T-helper 17 cell (primary cell): Measurements from ENCODE around the gene PRKG1. TPM values are rescaled to one million over a fixed set of nuclear protein-coding genes. Genes with fewer than 3 reads are reported as not detected.

Experiments used
- ATAC-seq: fragments of 150-1000 bp; cut with Tn5 transposase; 2 replicates; pipeline ENCODE4 v1.10.0; 2021; ENCODE audit warnings: mild to moderate bottlenecking, moderate library complexity
- DNase-seq, 3 donors: peaks; one replicate each; pipeline versions ENCODE4 v3.0.0 to v3.0.0-alpha.2; 2020 to 2021
- H3K9me3 ChIP-seq: one replicate; pipeline ENCODE4 v1.7.0; 2013; ENCODE audit warnings: low read length, mild to moderate bottlenecking; ENCODE audit not compliant: control insufficient read depth, poor library complexity, severe bottlenecking
- H3K27ac Mint-ChIP-seq: one replicate; pipeline ENCODE4 v1.8.0; 2022; ENCODE audit warnings: mild to moderate bottlenecking, moderate library complexity, mixed read lengths
- H3K27me3 Mint-ChIP-seq: one replicate; pipeline ENCODE4 v1.8.0; 2022; ENCODE audit warnings: mixed read lengths
- H3K36me3 Mint-ChIP-seq: one replicate; pipeline ENCODE4 v1.8.0; 2022; ENCODE audit warnings: low read depth, mixed read lengths
- H3K4me1 Mint-ChIP-seq: one replicate; pipeline ENCODE4 v1.8.0; 2022; ENCODE audit warnings: mild to moderate bottlenecking, mixed read lengths
- H3K4me3 Mint-ChIP-seq: one replicate; pipeline ENCODE4 v1.8.0; 2022; ENCODE audit warnings: mild to moderate bottlenecking, moderate library complexity, mixed read lengths
- total RNA-seq, 4 donors: library from RNA in 2 of 4; stranded (reverse) in 2 of 4; gene quantifications; one replicate each; pipeline ENCODE4 v1.2.3 and lab custom pipeline; 2022 to 2026

PRKG1 gene
- total RNA-seq, 2 donors from 2014 or later: 0.27 to 4.1 TPM

- Mint-ChIP-seq H3K4me1 (no peaks in the 10 kb centered on the region), H3K4me3 (no peak overlapping the region), H3K36me3 (no peaks in the 10 kb centered on the region), H3K27ac (no peak overlapping the region), H3K27me3 (peaks cover 4% of the 10 kb centered on the region)
- DNase-seq (no peak), ATAC-seq (no peak)
- no peaks in the 10 kb centered on the region for H3K9me3 ChIP-seq
These were observed 1175.6 kb downstream of the PRKG1 start for GRCh38 chr10:52249850-52250395.

- no peaks in the 10 kb centered on the region for H3K4me1 Mint-ChIP-seq
- ATAC-seq: no peak
- H3K27me3 Mint-ChIP-seq: peaks cover 4% of the 10 kb centered on the region
These were observed 1176.2 kb downstream of the PRKG1 start for GRCh38 chr10:52250510-52250909.

GRCh38 chr10:52252307-52252706, 1178.0 kb downstream of the PRKG1 start:
- H3K4me1 Mint-ChIP-seq: no peaks in the 10 kb centered on the region
- H3K27ac Mint-ChIP-seq: no peak overlapping the region
- ATAC-seq (no peak), DNase-seq (no peak)
- H3K36me3 Mint-ChIP-seq: no peaks in the 10 kb centered on the region
- H3K4me3 Mint-ChIP-seq: no peak overlapping the region
- peaks cover 4% of the 10 kb centered on the region for H3K27me3 Mint-ChIP-seq
- no peaks in the 10 kb centered on the region for H3K9me3 ChIP-seq

More at GRCh38 chr10:52250510-52250909, 1176.2 kb downstream of the PRKG1 start:
- Mint-ChIP-seq H3K36me3 (no peaks in the 10 kb centered on the region), H3K4me3 (no peak overlapping the region), H3K27ac (no peak overlapping the region)
- no peak for DNase-seq
- no peaks in the 10 kb centered on the region for H3K9me3 ChIP-seq

- Mint-ChIP-seq H3K36me3 (no peaks in the 10 kb centered on the region), H3K4me3 (no peak overlapping the region), H3K27me3 (no peaks in the 10 kb centered on the region), H3K4me1 (no peaks in the 10 kb centered on the region), H3K27ac (no peak overlapping the region)
- H3K9me3 ChIP-seq: no peaks in the 10 kb centered on the region
- no peak for DNase-seq
- no peak for ATAC-seq
These were observed 1182.8 kb downstream of the PRKG1 start for GRCh38 chr10:52256832-52257691.

- no peak for ATAC-seq
These were observed 1183.4 kb downstream of the PRKG1 start for GRCh38 chr10:52257692-52258075.

GRCh38 chr10:52258799-52259425, 1184.6 kb downstream of the PRKG1 start:
- no peaks in the 10 kb centered on the region for H3K36me3 Mint-ChIP-seq
- H3K4me3 Mint-ChIP-seq: no peak overlapping the region
- H3K27me3 Mint-ChIP-seq: no peaks in the 10 kb centered on the region
- ATAC-seq (no peak), DNase-seq (no peak)
- no peaks in the 10 kb centered on the region for H3K9me3 ChIP-seq
- H3K27ac Mint-ChIP-seq: no peak overlapping the region
- no peaks in the 10 kb centered on the region for H3K4me1 Mint-ChIP-seq

More at GRCh38 chr10:52257692-52258075, 1183.4 kb downstream of the PRKG1 start:
- no peak for DNase-seq
- Mint-ChIP-seq H3K27ac (no peak overlapping the region), H3K36me3 (no peaks in the 10 kb centered on the region), H3K27me3 (no peaks in the 10 kb centered on the region), H3K4me3 (no peak overlapping the region), H3K4me1 (no peaks in the 10 kb centered on the region)
- no peaks in the 10 kb centered on the region for H3K9me3 ChIP-seq

GRCh38 chr10:52259426-52259812, 1185.1 kb downstream of the PRKG1 start:
- no peaks in the 10 kb centered on the region for H3K36me3 Mint-ChIP-seq
- ATAC-seq (no peak), DNase-seq (no peak)
- no peaks in the 10 kb centered on the region for H3K27me3 Mint-ChIP-seq
- no peak overlapping the region for H3K4me3 Mint-ChIP-seq
- H3K9me3 ChIP-seq: no peaks in the 10 kb centered on the region
- no peak overlapping the region for H3K27ac Mint-ChIP-seq
- no peaks in the 10 kb centered on the region for H3K4me1 Mint-ChIP-seq

GRCh38 chr10:52261362-52261761, 1187.1 kb downstream of the PRKG1 start:
- H3K36me3 Mint-ChIP-seq: no peaks in the 10 kb centered on the region
- DNase-seq (no peak), ATAC-seq (no peak)
- no peaks in the 10 kb centered on the region for H3K27me3 Mint-ChIP-seq
- no peak overlapping the region for H3K4me3 Mint-ChIP-seq
- H3K4me1 Mint-ChIP-seq: no peaks in the 10 kb centered on the region
- H3K9me3 ChIP-seq: no peaks in the 10 kb centered on the region
- H3K27ac Mint-ChIP-seq: no peak overlapping the region

GRCh38 chr10:52265131-52265926, 1191.0 kb downstream of the PRKG1 start:
- no peak overlapping the region for H3K27ac Mint-ChIP-seq
- ATAC-seq: no peak

GRCh38 chr10:52266858-52267257, 1192.6 kb downstream of the PRKG1 start:
- no peaks in the 10 kb centered on the region for H3K9me3 ChIP-seq
- Mint-ChIP-seq H3K4me1 (no peaks in the 10 kb centered on the region), H3K4me3 (no peak overlapping the region), H3K36me3 (no peaks in the 10 kb centered on the region), H3K27ac (no peak overlapping the region), H3K27me3 (no peaks in the 10 kb centered on the region)
- DNase-seq (no peak), ATAC-seq (no peak)

More at GRCh38 chr10:52265131-52265926, 1191.0 kb downstream of the PRKG1 start:
- H3K9me3 ChIP-seq: no peaks in the 10 kb centered on the region
- Mint-ChIP-seq H3K4me3 (no peak overlapping the region), H3K27me3 (no peaks in the 10 kb centered on the region), H3K4me1 (no peaks in the 10 kb centered on the region), H3K36me3 (no peaks in the 10 kb centered on the region)
- DNase-seq: no peak

GRCh38 chr10:52268790-52269189, 1194.5 kb downstream of the PRKG1 start:
- no peaks in the 10 kb centered on the region for H3K9me3 ChIP-seq
- Mint-ChIP-seq H3K4me3 (no peak overlapping the region), H3K27me3 (no peaks in the 10 kb centered on the region), H3K4me1 (no peaks in the 10 kb centered on the region), H3K27ac (no peak overlapping the region), H3K36me3 (no peaks in the 10 kb centered on the region)
- ATAC-seq (no peak), DNase-seq (no peak)

GRCh38 chr10:52269233-52269632, 1194.9 kb downstream of the PRKG1 start:
- no peaks in the 10 kb centered on the region for H3K4me1 Mint-ChIP-seq
- no peak overlapping the region for H3K27ac Mint-ChIP-seq
- no peaks in the 10 kb centered on the region for H3K9me3 ChIP-seq
- H3K36me3 Mint-ChIP-seq: no peaks in the 10 kb centered on the region
- no peak for DNase-seq
- no peaks in the 10 kb centered on the region for H3K27me3 Mint-ChIP-seq
- H3K4me3 Mint-ChIP-seq: no peak overlapping the region
- ATAC-seq: no peak

GRCh38 chr10:52276163-52276562, 1201.9 kb downstream of the PRKG1 start:
- no peaks in the 10 kb centered on the region for H3K9me3 ChIP-seq
- Mint-ChIP-seq H3K4me3 (no peak overlapping the region), H3K27me3 (no peaks in the 10 kb centered on the region), H3K36me3 (no peaks in the 10 kb centered on the region), H3K27ac (no peak overlapping the region), H3K4me1 (no peaks in the 10 kb centered on the region)
- ATAC-seq (no peak), DNase-seq (no peak)
